ENCODE data around the gene COBL.

COBL gene

GRCh38 chr7:51299391-51300133 lies 17.0 kb downstream of the COBL start:
- DNase-seq (ENCODE audit: insufficient read length, low spot score), result no peak

DNA sequence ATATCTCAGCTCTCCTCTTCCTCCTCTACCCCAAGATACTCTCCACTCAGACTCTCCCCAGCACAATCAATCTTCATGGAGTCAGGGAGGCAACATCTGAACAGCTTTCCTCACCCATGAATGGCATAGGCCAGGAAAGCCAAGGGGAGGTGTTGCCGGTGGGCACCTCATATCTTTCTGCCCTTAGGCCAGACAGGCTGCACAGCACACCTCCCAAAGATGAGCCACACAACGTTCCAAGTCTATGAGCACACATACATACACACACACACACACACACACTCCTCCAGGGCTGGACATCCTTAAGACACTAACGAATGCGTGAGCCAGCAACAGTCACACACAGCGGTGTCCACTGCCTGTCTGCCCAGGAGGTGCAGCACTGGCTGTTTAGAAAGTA lies 17.7 kb downstream of the COBL start:
- TF ChIP-seq POLR2A (IDR thresholded peaks at IDR 0.05; ENCODE audit: low read depth, low read length) (no peak), SPI1 (IDR thresholded peaks at IDR 0.05; ENCODE audit: low read depth, low read length) (no peak), TAF1 (IDR thresholded peaks at IDR 0.05; ENCODE audit: low read depth, low read length) (no peak), POLR2AphosphoS5 (IDR thresholded peaks at IDR 0.05; ENCODE audit: low read depth, low read length) (no peak), POU2F2 (IDR thresholded peaks at IDR 0.05; ENCODE audit: low read depth, low read length) (no peak), PAX5 (IDR thresholded peaks at IDR 0.05; ENCODE audit: insufficient read depth, low read length, severe bottlenecking) (no peak)
- FAIRE-seq (no peak), DNase-seq (ENCODE audit: insufficient read length, low spot score) (no peak)

More at GRCh38 chr7:51299391-51300133, 17.0 kb downstream of the COBL start:
- TF ChIP-seq POLR2A (IDR thresholded peaks at IDR 0.05; ENCODE audit: low read depth, low read length) (no peak), POU2F2 (IDR thresholded peaks at IDR 0.05; ENCODE audit: low read depth, low read length) (no peak), POLR2AphosphoS5 (IDR thresholded peaks at IDR 0.05; ENCODE audit: low read depth, low read length) (no peak), SPI1 (IDR thresholded peaks at IDR 0.05; ENCODE audit: low read depth, low read length) (no peak), TAF1 (IDR thresholded peaks at IDR 0.05; ENCODE audit: low read depth, low read length) (no peak), PAX5 (IDR thresholded peaks at IDR 0.05; ENCODE audit: insufficient read depth, low read length, severe bottlenecking) (no peak)
- FAIRE-seq, result no peak

GRCh38 chr7:51297986-51298385 lies 18.6 kb downstream of the COBL start:
- DNase-seq (ENCODE audit: insufficient read length, low spot score) (no peak), FAIRE-seq (no peak)
- no peak for TF ChIP-seq POU2F2 (IDR thresholded peaks at IDR 0.05; ENCODE audit: low read depth, low read length)
- TF ChIP-seq SPI1 (IDR thresholded peaks at IDR 0.05; ENCODE audit: low read depth, low read length), result no peak
- TF ChIP-seq TAF1 (IDR thresholded peaks at IDR 0.05; ENCODE audit: low read depth, low read length), result no peak
- TF ChIP-seq POLR2A (IDR thresholded peaks at IDR 0.05; ENCODE audit: low read depth, low read length), result no peak
- TF ChIP-seq PAX5 (IDR thresholded peaks at IDR 0.05; ENCODE audit: insufficient read depth, low read length, severe bottlenecking), result no peak
- TF ChIP-seq POLR2AphosphoS5 (IDR thresholded peaks at IDR 0.05; ENCODE audit: low read depth, low read length), result no peak

- TF ChIP-seq POLR2AphosphoS5 (IDR thresholded peaks at IDR 0.05; ENCODE audit: low read depth, low read length) (no peak), TAF1 (IDR thresholded peaks at IDR 0.05; ENCODE audit: low read depth, low read length) (no peak), POLR2A (IDR thresholded peaks at IDR 0.05; ENCODE audit: low read depth, low read length) (no peak), SPI1 (IDR thresholded peaks at IDR 0.05; ENCODE audit: low read depth, low read length) (no peak), POU2F2 (IDR thresholded peaks at IDR 0.05; ENCODE audit: low read depth, low read length) (no peak), PAX5 (IDR thresholded peaks at IDR 0.05; ENCODE audit: insufficient read depth, low read length, severe bottlenecking) (no peak)
- FAIRE-seq (no peak), DNase-seq (ENCODE audit: insufficient read length, low spot score) (no peak)
These were observed 21.0 kb downstream of the COBL start for GRCh38 chr7:51295440-51296245.

DNA sequence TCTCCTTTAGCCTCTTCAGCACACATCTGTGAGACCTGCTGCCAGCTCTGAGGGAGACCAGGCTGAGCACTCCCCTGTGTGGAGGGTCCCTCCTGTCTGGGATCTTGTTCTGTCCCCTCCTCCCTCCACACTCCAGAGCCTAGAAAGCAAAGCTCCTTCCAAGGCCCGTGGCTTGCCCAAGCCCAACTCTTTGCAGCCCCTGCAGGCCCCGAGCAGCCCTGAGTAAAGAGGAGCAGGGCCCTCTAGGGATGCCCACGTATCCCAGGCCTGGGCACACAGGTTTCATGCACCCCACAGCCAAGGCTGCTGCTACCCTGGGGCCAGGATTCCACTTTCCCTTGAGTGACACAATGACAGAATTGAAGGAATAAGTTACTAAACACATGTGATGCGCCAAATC lies 24.0 kb downstream of the COBL start:
- DNase-seq (ENCODE audit: insufficient read length, low spot score), result no peak
- TF ChIP-seq TAF1 (IDR thresholded peaks at IDR 0.05; ENCODE audit: low read depth, low read length) (no peak), PAX5 (IDR thresholded peaks at IDR 0.05; ENCODE audit: insufficient read depth, low read length, severe bottlenecking) (no peak), POLR2AphosphoS5 (IDR thresholded peaks at IDR 0.05; ENCODE audit: low read depth, low read length) (no peak), POLR2A (IDR thresholded peaks at IDR 0.05; ENCODE audit: low read depth, low read length) (no peak), SPI1 (IDR thresholded peaks at IDR 0.05; ENCODE audit: low read depth, low read length) (no peak), POU2F2 (IDR thresholded peaks at IDR 0.05; ENCODE audit: low read depth, low read length) (no peak)
- FAIRE-seq, result no peak

DNA sequence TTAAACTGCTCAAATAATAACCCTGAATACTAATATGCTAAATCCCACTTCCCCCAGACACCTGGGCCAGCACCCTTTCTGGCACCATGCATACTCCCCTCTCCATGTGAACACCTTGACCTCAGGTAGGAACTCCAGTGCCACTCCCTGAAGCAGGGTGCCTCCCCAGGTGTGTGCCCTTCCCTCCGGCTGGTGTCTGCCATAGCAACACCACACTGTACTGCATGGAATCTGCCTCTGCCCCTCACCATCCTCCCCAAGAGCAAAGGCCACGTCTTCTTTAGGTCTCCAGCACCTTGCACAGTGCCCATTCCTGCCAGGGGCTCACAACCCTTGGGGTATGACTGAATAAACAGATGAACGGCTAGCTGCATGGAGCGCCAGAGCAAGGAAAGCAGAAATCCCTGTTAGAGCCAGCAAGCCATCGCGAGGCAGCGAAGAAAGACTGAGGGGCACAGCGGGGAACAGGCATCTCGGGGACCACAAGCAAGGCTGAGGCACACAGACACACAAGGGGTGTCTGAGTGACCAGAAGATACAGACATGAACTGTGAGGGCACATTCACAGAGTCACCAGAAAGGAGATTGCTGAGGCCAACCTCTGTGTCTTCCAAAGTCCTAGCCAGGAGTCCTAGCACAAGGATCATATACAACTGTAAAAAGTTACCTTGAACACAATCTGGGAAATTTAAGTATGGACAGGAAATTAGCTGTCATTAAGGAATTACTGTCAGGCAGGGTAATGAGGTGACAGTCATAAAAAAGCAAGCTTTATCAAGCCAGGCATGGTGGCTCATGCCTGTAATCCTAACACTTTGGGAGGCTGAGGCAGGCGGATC lies 25.7 kb downstream of the COBL start:
- no peak for FAIRE-seq
- DNase-seq (ENCODE audit: insufficient read length, low spot score), result no peak
- no peak for TF ChIP-seq SPI1 (IDR thresholded peaks at IDR 0.05; ENCODE audit: low read depth, low read length)
- no peak for TF ChIP-seq POLR2AphosphoS5 (IDR thresholded peaks at IDR 0.05; ENCODE audit: low read depth, low read length)
- no peak for TF ChIP-seq POU2F2 (IDR thresholded peaks at IDR 0.05; ENCODE audit: low read depth, low read length)
- no peak for TF ChIP-seq TAF1 (IDR thresholded peaks at IDR 0.05; ENCODE audit: low read depth, low read length)
- no peak for TF ChIP-seq PAX5 (IDR thresholded peaks at IDR 0.05; ENCODE audit: insufficient read depth, low read length, severe bottlenecking)
- TF ChIP-seq POLR2A (IDR thresholded peaks at IDR 0.05; ENCODE audit: low read depth, low read length), result no peak

GRCh38 chr7:51290304-51290637 lies 26.3 kb downstream of the COBL start:
- no peak for DNase-seq (ENCODE audit: insufficient read length, low spot score)
- TF ChIP-seq POLR2A (IDR thresholded peaks at IDR 0.05; ENCODE audit: low read depth, low read length) (no peak), POLR2AphosphoS5 (IDR thresholded peaks at IDR 0.05; ENCODE audit: low read depth, low read length) (no peak), PAX5 (IDR thresholded peaks at IDR 0.05; ENCODE audit: insufficient read depth, low read length, severe bottlenecking) (no peak)
- no peak for FAIRE-seq

GRCh38 chr7:51289623-51290303 lies 26.8 kb downstream of the COBL start:
- no peak for FAIRE-seq
- TF ChIP-seq POLR2A (IDR thresholded peaks at IDR 0.05; ENCODE audit: low read depth, low read length) (no peak), TAF1 (IDR thresholded peaks at IDR 0.05; ENCODE audit: low read depth, low read length) (no peak), SPI1 (IDR thresholded peaks at IDR 0.05; ENCODE audit: low read depth, low read length) (no peak), POLR2AphosphoS5 (IDR thresholded peaks at IDR 0.05; ENCODE audit: low read depth, low read length) (no peak), POU2F2 (IDR thresholded peaks at IDR 0.05; ENCODE audit: low read depth, low read length) (no peak), PAX5 (IDR thresholded peaks at IDR 0.05; ENCODE audit: insufficient read depth, low read length, severe bottlenecking) (no peak)
- no peak for DNase-seq (ENCODE audit: insufficient read length, low spot score)
